Heart right ventricle (tissue), 16 donors: Measurements from ENCODE around the gene INO80B. TPM values are rescaled to one million over a fixed set of nuclear protein-coding genes. Genes with fewer than 3 reads are reported as not detected.

Experiments
- ATAC-seq, 8 donors: fragments of 200-7000 bp; cut with Tn5 transposase; one replicate each; pipeline ENCODE4 v1.9.1; 2020; ENCODE audit warnings: mild to moderate bottlenecking in 8 of 8, moderate library complexity in 8 of 8, moderate number of reproducible peaks in 1 of 8
- DNase-seq, 2 donors: peaks; one replicate each; pipeline ENCODE4 v3.0.0-alpha.2; 2020
- H3K27ac ChIP-seq, 10 donors: fragments of 200-600 bp; sonication (generic) in 2 of 10; one replicate each; pipeline versions ENCODE4 v1.5.0 to v1.8.0; 2020 to 2022; ENCODE audit warnings: mild to moderate bottlenecking in 3 of 10
- H3K27me3 ChIP-seq, 7 donors: fragments of 200-600 bp; one replicate each; pipeline ENCODE4 v1.8.0; 2021 to 2022; ENCODE audit warnings: mild to moderate bottlenecking in 2 of 7
- H3K36me3 ChIP-seq, 9 donors: fragments of 200-600 bp; sonication (generic) in 1 of 9; one replicate each; pipeline versions ENCODE4 v1.5.0 to v1.8.0; 2020 to 2022; ENCODE audit warnings: mild to moderate bottlenecking in 2 of 9
- H3K4me1 ChIP-seq, 9 donors: fragments of 200-600 bp; sonication (generic) in 1 of 9; one replicate each; pipeline versions ENCODE4 v1.5.0 to v1.8.0; 2020 to 2022; ENCODE audit warnings: mild to moderate bottlenecking in 4 of 9
- H3K4me3 ChIP-seq, 10 donors: fragments of 200-600 bp; sonication (generic) in 2 of 10; one replicate each; pipeline versions ENCODE4 v1.5.0 to v1.8.0; 2020 to 2022; ENCODE audit warnings: mild to moderate bottlenecking in 7 of 10, moderate library complexity in 2 of 10
- H3K9me3 ChIP-seq, 11 donors: fragments of 200-600 bp in 10 of 11; sonication (generic) in 2 of 11; one replicate each; pipeline versions ENCODE4 v1.5.0 to v1.8.0; 2013 to 2022; ENCODE audit warnings: mild to moderate bottlenecking in 2 of 11, control low read depth in 1 of 11, moderate library complexity in 1 of 11
- CTCF ChIP-seq, 9 donors: fragments of 200-600 bp; sonication (generic) in 2 of 9; IDR thresholded peaks; one replicate each; pipeline versions ENCODE4 v1.5.0 to v1.8.0; 2021 to 2022; ENCODE audit warnings: antibody characterized with exemption in 9 of 9, mild to moderate bottlenecking in 5 of 9, moderate library complexity in 1 of 9
- WGBS, 2 donors: extraction: QIAGEN DNeasy Blood & Tissue Kit; methylation state at CpG; one replicate each; pipeline ENCODE4 v1.1.7; 2013; ENCODE audit warnings: inconsistent platforms in 1 of 2; 5-methylcytosine and 5-hydroxymethylcytosine counted together
- intact Hi-C, 10 donors: fragments of 100-400 bp; cut with DNase I; formaldehyde crosslinking; loops; one replicate each; pipeline versions ENCODE4 v1.11.1 to v1.14.2; 2022
- polyA plus RNA-seq, 2 donors: library from polyadenylated mRNA; stranded (reverse); fragments of 200-250 nt; gene quantifications; one replicate each; pipeline ENCODE4 v1.2.3, GENCODE V29; 2013
- total RNA-seq, 10 donors: library from RNA; stranded (reverse); fragmentation: NEBNext Ultra II Directional in 3 of 10; extraction: Animal tissue kit (Norgen Biotek cat#: 25700) in 3 of 10; gene quantifications; one replicate each; pipeline versions ENCODE4 v1.2.1 to v1.2.4, GENCODE V29; 2021 to 2023
- donor health status: Arrhythmogenic right ventricular cardiomyopathy.
- donor health status: ischemic (EF 13 %, LVEDD 7.1; RV severe dilation, severe dysfunction).
- donor health status: healthy with polysubstance abuse.
- donor health status: DM: no; HTN: yes; CAD: no.
- donor health status: DM: no; HTN: no; CAD: no.
- donor health status: ischemic (EF 25% LVEDD 6.9; RV normal size, moderate dysfunction).
- donor health status: ischemic (EF 25% LVEDD 5.7; RV mildly dilated, moderate dysfunction).
- donor health status: healthy.
- donor health status: DM: yes; HTN: yes; CAD: no.
- donor health status: Ischemic cardiomyopathy.
- donor health status: ischemic (EF 35%, LVEDD 5.7; RV mildly dilated, moderate dysfunction).
- donor health status: nonischemic (EF 11% LVEDD 7.7; RV severe dilation, severe dysfunction).
- donor health status: DM: yes; HTN: yes; CAD: no.
- donor health status: PGD.
- donor health status: ischemic (EF 29% LVEDD 5.4; RV normal size, mild dysfunction).
- donor health status: nonischemic (EF 23%, LVEDD 6.1; RV moderate dilation, normal function).

Gene INO80B
- total and polyA plus RNA-seq, 12 donors: 8.9 to 40.7 (median 19.8) TPM

GRCh38 chr2:74424139-74424992, 30.5 kb upstream of the INO80B start:
- Histone ChIP-seq H3K4me1 (peaks cover 0 to 23% (median 15%) of the 10 kb centered on the region in 9 donors), H3K4me3 (no peak overlapping the region), H3K27me3 (no peaks in the 10 kb centered on the region), H3K27ac (no peak overlapping the region), H3K36me3 (peaks cover 0 to 50% (median 33%) of the 10 kb centered on the region in 9 donors), H3K9me3 (no peaks in the 10 kb centered on the region)
- ATAC-seq: no peak
- WGBS, 2 donors: 82 to 85% methylated on average over 5 of the region's 5 CpGs
- intact Hi-C loops: no loop called here
- TF ChIP-seq CTCF (IDR thresholded peaks at IDR 0.05): no peak
- DNase-seq: no peak

- no peak for TF ChIP-seq CTCF (IDR thresholded peaks at IDR 0.05)
Measured at GRCh38 chr2:74424995-74425406, 29.9 kb upstream of the INO80B start.

GRCh38 chr2:74425523-74425922, 29.4 kb upstream of the INO80B start:
- intact Hi-C loops: no loop called here
- no peak overlapping the region for H3K27ac ChIP-seq
- peaks cover 0 to 62% (median 45%) of the 10 kb centered on the region in 9 donors for H3K36me3 ChIP-seq
- H3K9me3 ChIP-seq: no peaks in the 10 kb centered on the region
- peaks cover 0 to 17% (median 14%) of the 10 kb centered on the region in 9 donors for H3K4me1 ChIP-seq
- H3K27me3 ChIP-seq: no peaks in the 10 kb centered on the region
- 84 to 85% methylated on average over 7 of the region's 7 CpGs for WGBS, 2 donors
- no peak for TF ChIP-seq CTCF (IDR thresholded peaks at IDR 0.05)
- DNase-seq (no peak), ATAC-seq (no peak)
- no peak overlapping the region for H3K4me3 ChIP-seq

More at GRCh38 chr2:74424995-74425406, 29.9 kb upstream of the INO80B start:
- 79% methylated on average over 5 of the region's 5 CpGs for WGBS, 2 donors
- H3K4me3 ChIP-seq: no peak overlapping the region
- no peaks in the 10 kb centered on the region for H3K27me3 ChIP-seq
- peaks cover 0 to 19% (median 15%) of the 10 kb centered on the region in 9 donors for H3K4me1 ChIP-seq
- H3K36me3 ChIP-seq: peaks cover 0 to 56% (median 40%) of the 10 kb centered on the region in 9 donors
- no peaks in the 10 kb centered on the region for H3K9me3 ChIP-seq
- H3K27ac ChIP-seq: no peak overlapping the region
- intact Hi-C loops: no loop called here
- no peak for DNase-seq
- no peak for ATAC-seq

GRCh38 chr2:74426181-74426758, 28.6 kb upstream of the INO80B start:
- Histone ChIP-seq H3K36me3 (peaks cover 0 to 69% (median 50%) of the 10 kb centered on the region in 9 donors), H3K4me1 (peaks cover 0 to 10% (median 7%) of the 10 kb centered on the region in 9 donors), H3K27me3 (no peaks in the 10 kb centered on the region), H3K9me3 (no peaks in the 10 kb centered on the region), H3K27ac (no peak overlapping the region), H3K4me3 (no peak overlapping the region)
- TF ChIP-seq CTCF (IDR thresholded peaks at IDR 0.05): no peak
- ATAC-seq (no peak), DNase-seq (no peak)
- 68 to 84% methylated on average over 14 of the region's 14 CpGs for WGBS, 2 donors
- intact Hi-C loops: no loop called here
